Embryonic facial prominence (tissue), 1 donor: Measurements from ENCODE around the gene TTLL1.

Experiments used
- DNase-seq: peaks from one replicate; pipeline ENCODE4 v3.0.0-alpha.2; 2016; ENCODE audit errors: extremely low spot score

The TTLL1 gene

GRCh38 chr22:43088984-43089717 lies at the start of gene TTLL1:
TTLL1 (minus strand) TSS chr22:43089391; CDS start chr22:43075586, 13,805 bp downstream.
- peak; percentile 60 for DNase-seq

GRCh38 chr22:43136801-43137200 lies 47.6 kb upstream of the TTLL1 start:
- DNase-seq, result no peak

GRCh38 chr22:43136255-43136654 lies 47.1 kb upstream of the TTLL1 start:
- DNase-seq, result no peak

GRCh38 chr22:43135565-43135964 lies 46.4 kb upstream of the TTLL1 start:
- DNase-seq, result no peak

GRCh38 chr22:43134553-43134952 lies 45.4 kb upstream of the TTLL1 start:
- DNase-seq, result no peak

GRCh38 chr22:43133401-43133800 lies 44.2 kb upstream of the TTLL1 start:
- no peak for DNase-seq

- no peak for DNase-seq
Measured at GRCh38 chr22:43131773-43132501, 42.7 kb upstream of the TTLL1 start.

GRCh38 chr22:43129426-43130425 lies 40.5 kb upstream of the TTLL1 start:
- no peak for DNase-seq

GRCh38 chr22:43128928-43129424 lies 39.8 kb upstream of the TTLL1 start:
- no peak for DNase-seq

GRCh38 chr22:43128116-43128515 lies 38.9 kb upstream of the TTLL1 start:
- no peak for DNase-seq

GRCh38 chr22:43127166-43127908 lies 38.1 kb upstream of the TTLL1 start:
- DNase-seq, result no peak

- no peak for DNase-seq
Measured at GRCh38 chr22:43126501-43127165, 37.4 kb upstream of the TTLL1 start.

GRCh38 chr22:43118953-43119458 lies 29.8 kb upstream of the TTLL1 start:
- DNase-seq, result no peak

- no peak for DNase-seq
Measured at GRCh38 chr22:43118024-43118849, 29.0 kb upstream of the TTLL1 start.

- no peak for DNase-seq
Measured at GRCh38 chr22:43116932-43117331, 27.7 kb upstream of the TTLL1 start.

- no peak for DNase-seq
Measured at GRCh38 chr22:43114958-43115357, 25.8 kb upstream of the TTLL1 start.

GRCh38 chr22:43113526-43114251 lies 24.5 kb upstream of the TTLL1 start:
- no peak for DNase-seq

GRCh38 chr22:43110927-43111623 lies 21.9 kb upstream of the TTLL1 start:
- DNase-seq, result no peak
